Endothelial cell of umbilical vein (primary cell): Measurements from ENCODE around the gene LMF1.

Experiments used
- CTCF ChIP-seq, 2 donors: IDR thresholded peaks; 1 replicate in 1 of 2; 2 replicates in 1 of 2; pipeline ENCODE4 v1.5.1; 2011; ENCODE audit warnings: low read length in 2 of 2, mild to moderate bottlenecking in 2 of 2, moderate library complexity in 2 of 2, control low read depth in 1 of 2, inconsistent platforms in 1 of 2, low read depth in 1 of 2; ENCODE audit not compliant: insufficient read depth in 1 of 2; ENCODE audit errors: extremely low read depth in 1 of 2
- FOS ChIP-seq: IDR thresholded peaks from 2 replicates; pipeline ENCODE4 v1.6.1; 2011; ENCODE audit warnings: mild to moderate bottlenecking, low read length, moderate library complexity, borderline replicate concordance; ENCODE audit not compliant: insufficient read depth
- POLR2AphosphoS5 ChIP-seq: IDR thresholded peaks from 2 replicates; pipeline ENCODE4 v1.6.1; 2012; ENCODE audit warnings: low read depth, mild to moderate bottlenecking, control low read depth, low read length, moderate library complexity; ENCODE audit not compliant: insufficient read depth

- no peak for TF ChIP-seq CTCF (IDR thresholded peaks at IDR 0.05; ENCODE audit: extremely low read depth in 1 of 2, insufficient read depth in 1 of 2, low read depth in 1 of 2, low read length in 2 of 2)
- TF ChIP-seq POLR2AphosphoS5, result no peak
- TF ChIP-seq FOS, result no peak
Measured at GRCh38 chr16:937723-938122, 33.1 kb downstream of the LMF1 start.
